ENCODE data around the gene SETD2.

SETD2 gene

DNA sequence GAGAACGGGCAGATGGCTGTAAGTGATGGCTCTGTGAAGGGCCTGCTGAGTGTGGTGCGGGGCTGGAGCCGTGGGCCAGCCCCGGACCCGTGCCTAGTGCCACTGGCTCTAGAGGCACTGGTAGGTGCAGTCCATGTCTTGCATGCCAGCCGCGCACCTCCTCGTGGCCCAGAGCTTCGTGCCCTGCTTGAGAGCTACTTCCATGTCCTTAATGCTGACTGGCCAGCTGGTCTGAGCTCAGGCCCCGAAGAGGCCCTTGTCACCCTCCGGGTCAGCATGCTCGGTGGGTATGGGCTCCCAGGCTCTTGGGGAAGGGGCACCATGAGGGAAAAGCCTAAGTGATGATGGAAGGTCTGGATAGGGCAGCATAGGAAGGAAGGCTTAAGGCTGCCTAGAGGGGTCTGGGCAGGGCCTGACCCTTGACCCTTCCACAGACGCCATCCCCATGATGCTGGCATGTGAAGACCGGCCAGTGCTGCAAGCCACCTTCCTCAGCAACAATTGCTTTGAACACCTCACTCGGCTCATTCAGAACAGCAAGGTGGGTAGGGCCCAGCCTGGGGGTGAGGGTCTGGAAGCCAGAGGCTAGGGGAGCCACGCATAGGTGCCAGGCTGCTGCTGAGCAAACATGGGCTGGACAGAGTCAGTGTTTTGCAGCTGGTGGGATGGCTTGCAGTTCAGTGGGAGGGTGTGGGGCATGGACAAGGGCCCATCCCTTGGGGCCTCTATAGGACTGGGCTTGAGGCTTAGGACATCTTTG, 172.3 kb downstream of the SETD2 start:
- peak overlapping the region; percentile 59; the same call in 1 of the 2 replicates for H3K9ac ChIP-seq (ENCODE audit: low read length)
- H4K20me1 ChIP-seq (ENCODE audit: insufficient read depth, low read length), result no peaks in the 10 kb centered on the region
- H3K9me3 ChIP-seq (ENCODE audit: insufficient read depth, low read length), result no peaks in the 10 kb centered on the region
- peaks cover 30% of the 10 kb centered on the region for H3K36me3 ChIP-seq (replicated peaks; ENCODE audit: low read depth, low read length)
- no peaks in the 10 kb centered on the region for H3K27me3 ChIP-seq (ENCODE audit: low read depth, low read length)
- H3K4me1 ChIP-seq (ENCODE audit: low read length), result peaks cover 44% of the 10 kb centered on the region
- H3K79me2 ChIP-seq (ENCODE audit: low read length), result peaks cover 13% of the 10 kb centered on the region
- no peak overlapping the region for H3K4me3 ChIP-seq (ENCODE audit: low read length)
- peak overlapping the region; percentile 60 for H3K4me2 ChIP-seq (ENCODE audit: low read length)
- H2AFZ ChIP-seq (ENCODE audit: low read depth, low read length), result no peak overlapping the region
- TF ChIP-seq, protein P1, sequence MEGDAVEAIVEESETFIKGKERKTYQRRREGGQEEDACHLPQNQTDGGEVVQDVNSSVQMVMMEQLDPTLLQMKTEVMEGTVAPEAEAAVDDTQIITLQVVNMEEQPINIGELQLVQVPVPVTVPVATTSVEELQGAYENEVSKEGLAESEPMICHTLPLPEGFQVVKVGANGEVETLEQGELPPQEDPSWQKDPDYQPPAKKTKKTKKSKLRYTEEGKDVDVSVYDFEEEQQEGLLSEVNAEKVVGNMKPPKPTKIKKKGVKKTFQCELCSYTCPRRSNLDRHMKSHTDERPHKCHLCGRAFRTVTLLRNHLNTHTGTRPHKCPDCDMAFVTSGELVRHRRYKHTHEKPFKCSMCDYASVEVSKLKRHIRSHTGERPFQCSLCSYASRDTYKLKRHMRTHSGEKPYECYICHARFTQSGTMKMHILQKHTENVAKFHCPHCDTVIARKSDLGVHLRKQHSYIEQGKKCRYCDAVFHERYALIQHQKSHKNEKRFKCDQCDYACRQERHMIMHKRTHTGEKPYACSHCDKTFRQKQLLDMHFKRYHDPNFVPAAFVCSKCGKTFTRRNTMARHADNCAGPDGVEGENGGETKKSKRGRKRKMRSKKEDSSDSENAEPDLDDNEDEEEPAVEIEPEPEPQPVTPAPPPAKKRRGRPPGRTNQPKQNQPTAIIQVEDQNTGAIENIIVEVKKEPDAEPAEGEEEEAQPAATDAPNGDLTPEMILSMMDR (IDR thresholded peaks at IDR 0.05; ENCODE audit: low read depth, low read length), result no peak
- no peak for TF ChIP-seq EZH2phosphoT487 (IDR thresholded peaks at IDR 0.05; ENCODE audit: low read depth)
- H3K27ac ChIP-seq (ENCODE audit: low read length), result peak overlapping the region; percentile 75

DNA sequence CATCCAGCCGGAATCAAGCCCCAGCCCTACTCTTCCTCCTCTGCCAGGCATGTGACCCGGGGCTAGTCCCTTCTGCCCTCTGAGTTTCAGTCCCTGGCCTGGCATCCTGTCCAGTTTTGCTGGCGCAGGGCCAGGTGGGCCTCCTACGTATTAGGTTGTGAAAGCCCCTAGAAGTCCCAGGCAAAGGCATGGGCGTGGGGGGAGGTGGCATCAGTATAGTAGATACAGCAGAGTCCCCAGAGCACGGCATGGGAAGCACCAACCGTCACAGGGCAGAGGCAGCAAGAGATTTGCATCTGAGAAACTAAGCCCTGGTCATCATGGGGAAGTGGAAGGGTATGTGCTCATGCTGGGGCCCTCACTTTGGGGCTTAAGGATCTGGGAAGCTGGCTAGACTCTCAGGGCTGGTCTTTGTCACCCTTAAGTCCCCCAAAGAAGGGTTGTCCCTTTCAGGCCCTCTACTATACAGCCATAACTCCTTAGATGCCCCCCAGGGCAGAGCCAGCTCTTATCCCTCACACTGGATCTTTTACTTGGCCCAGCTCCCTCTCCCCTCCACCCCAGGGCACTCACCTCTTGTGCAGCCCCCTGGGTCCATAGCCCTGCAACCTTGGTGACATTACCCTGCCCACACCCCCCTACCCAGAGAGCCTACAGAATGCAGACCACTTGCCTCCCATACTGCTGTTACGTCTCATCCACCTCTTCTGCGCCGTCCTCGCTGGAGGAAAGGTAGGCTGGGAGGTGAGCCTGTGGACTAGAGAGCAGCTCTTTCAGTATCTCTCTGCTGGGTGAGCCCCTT, 173.1 kb downstream of the SETD2 start:
- peak overlapping the region; percentile 59; the same call in 1 of the 2 replicates for H3K9ac ChIP-seq (ENCODE audit: low read length)
- H3K27ac ChIP-seq (ENCODE audit: low read length), result peak overlapping the region; percentile 75
- no peaks in the 10 kb centered on the region for H4K20me1 ChIP-seq (ENCODE audit: insufficient read depth, low read length)
- TF ChIP-seq, protein P1 (IDR thresholded peaks at IDR 0.05; ENCODE audit: low read depth, low read length), result no peak
- no peak for TF ChIP-seq EZH2phosphoT487 (IDR thresholded peaks at IDR 0.05; ENCODE audit: low read depth)
- H3K4me2 ChIP-seq (ENCODE audit: low read length), result peak overlapping the region; percentile 60
- H2AFZ ChIP-seq (ENCODE audit: low read depth, low read length), result no peak overlapping the region
- H3K36me3 ChIP-seq (replicated peaks; ENCODE audit: low read depth, low read length), result peaks cover 30% of the 10 kb centered on the region
- H3K79me2 ChIP-seq (ENCODE audit: low read length), result peaks cover 21% of the 10 kb centered on the region
- H3K9me3 ChIP-seq (ENCODE audit: insufficient read depth, low read length), result no peaks in the 10 kb centered on the region
- H3K4me1 ChIP-seq (ENCODE audit: low read length), result peaks cover 51% of the 10 kb centered on the region
- H3K27me3 ChIP-seq (ENCODE audit: low read depth, low read length), result no peaks in the 10 kb centered on the region
- peak overlapping the region; percentile 31 for H3K4me3 ChIP-seq (ENCODE audit: low read length)

- H3K4me2 ChIP-seq (ENCODE audit: low read length), result no peak overlapping the region
- H4K20me1 ChIP-seq (ENCODE audit: insufficient read depth, low read length), result no peaks in the 10 kb centered on the region
- H3K9ac ChIP-seq (ENCODE audit: low read length), result no peak overlapping the region
- H3K79me2 ChIP-seq (ENCODE audit: low read length), result peaks cover 36% of the 10 kb centered on the region
- peaks cover 51% of the 10 kb centered on the region for H3K4me1 ChIP-seq (ENCODE audit: low read length)
- H3K4me3 ChIP-seq (ENCODE audit: low read length), result no peak overlapping the region
- H3K9me3 ChIP-seq (ENCODE audit: insufficient read depth, low read length), result no peaks in the 10 kb centered on the region
- TF ChIP-seq, protein P1 (IDR thresholded peaks at IDR 0.05; ENCODE audit: low read depth, low read length), result no peak
- no peak for TF ChIP-seq EZH2phosphoT487 (IDR thresholded peaks at IDR 0.05; ENCODE audit: low read depth)
- H3K36me3 ChIP-seq (replicated peaks; ENCODE audit: low read depth, low read length), result peaks cover 25% of the 10 kb centered on the region
- H3K27ac ChIP-seq (ENCODE audit: low read length), result peak overlapping the region; percentile 75
- H2AFZ ChIP-seq (ENCODE audit: low read depth, low read length), result no peak overlapping the region
- no peaks in the 10 kb centered on the region for H3K27me3 ChIP-seq (ENCODE audit: low read depth, low read length)
Observed at GRCh38 chr3:46989146-46989810, 174.6 kb downstream of the SETD2 start.
